IPS-15b (cell line): ENCODE data around the gene IZUMO4.
"Not testable (repeated sequence)": the region's sequence is repeated elsewhere in the genome, so short reads cannot be mapped to it uniquely, and the experiment has no call there.

ENCODE experiments used
- H3K27me3 ChIP-seq: one replicate; pipeline ENCODE4 v1.6.1; 2013; ENCODE audit warnings: low read length; ENCODE audit not compliant: control insufficient read depth, insufficient read depth
- H3K36me3 ChIP-seq: one replicate; pipeline ENCODE4 v1.6.1; 2013; ENCODE audit warnings: low read length; ENCODE audit not compliant: control insufficient read depth, insufficient read depth
- H3K4me1 ChIP-seq: one replicate; pipeline ENCODE4 v1.6.1; 2013; ENCODE audit warnings: mild to moderate bottlenecking, low read length; ENCODE audit not compliant: control insufficient read depth, insufficient read depth
- H3K4me3 ChIP-seq: one replicate; pipeline ENCODE4 v1.5.1; 2013; ENCODE audit warnings: low read depth, low read length
- H3K9ac ChIP-seq: one replicate; pipeline ENCODE4 v1.6.1; 2013; ENCODE audit warnings: low read depth, mild to moderate bottlenecking, low read length
- H3K9me3 ChIP-seq: one replicate; pipeline ENCODE4 v1.6.1; 2013; ENCODE audit warnings: mild to moderate bottlenecking, low read length; ENCODE audit not compliant: control insufficient read depth, insufficient read depth

Gene IZUMO4

GRCh38 chr19:2091926-2092525 is 4.7 kb upstream of the IZUMO4 start:
- not testable (repeated sequence) for H3K9ac ChIP-seq, H3K36me3 ChIP-seq, H3K4me1 ChIP-seq, H3K9me3 ChIP-seq, H3K27me3 ChIP-seq, H3K4me3 ChIP-seq

DNA sequence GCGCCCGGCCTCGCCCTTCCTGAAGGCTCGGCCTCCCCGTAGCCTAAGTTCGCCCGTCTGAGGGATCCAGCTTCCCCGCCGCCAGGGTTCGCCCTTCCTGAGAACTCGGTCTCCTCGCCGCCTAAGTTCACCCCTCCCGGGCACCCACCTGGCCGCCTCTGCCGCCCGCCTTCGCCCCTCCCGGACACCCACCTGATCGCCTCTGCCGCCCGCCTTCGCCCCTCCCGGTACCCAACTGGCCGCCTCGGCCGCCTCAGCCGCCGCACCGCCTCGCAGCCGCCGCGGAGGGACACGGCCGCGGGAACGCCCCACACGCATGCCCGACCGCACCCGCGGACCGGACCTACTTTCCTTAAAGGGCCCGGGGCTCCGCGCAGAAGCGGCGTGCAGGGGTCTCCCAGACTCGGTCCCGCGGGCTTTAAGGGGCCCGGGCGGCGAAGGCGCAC is 658 bp upstream of the IZUMO4 start, which contains the start of gene MOB3A:
MOB3A (minus strand) TSS at position 293 of the 446 bp plus-strand sequence. CDS start 17,766 bp downstream, outside the sequence.
- Histone ChIP-seq H3K27me3 (no peaks in the 10 kb centered on the region), H3K9ac (no peak within 1 kb of the TSS), H3K36me3 (peaks cover 19% of the 10 kb centered on the region), H3K4me1 (no peaks in the 10 kb centered on the region), H3K9me3 (no peaks in the 10 kb centered on the region), H3K4me3 (peak within 1 kb of the TSS; percentile 55)

DNA sequence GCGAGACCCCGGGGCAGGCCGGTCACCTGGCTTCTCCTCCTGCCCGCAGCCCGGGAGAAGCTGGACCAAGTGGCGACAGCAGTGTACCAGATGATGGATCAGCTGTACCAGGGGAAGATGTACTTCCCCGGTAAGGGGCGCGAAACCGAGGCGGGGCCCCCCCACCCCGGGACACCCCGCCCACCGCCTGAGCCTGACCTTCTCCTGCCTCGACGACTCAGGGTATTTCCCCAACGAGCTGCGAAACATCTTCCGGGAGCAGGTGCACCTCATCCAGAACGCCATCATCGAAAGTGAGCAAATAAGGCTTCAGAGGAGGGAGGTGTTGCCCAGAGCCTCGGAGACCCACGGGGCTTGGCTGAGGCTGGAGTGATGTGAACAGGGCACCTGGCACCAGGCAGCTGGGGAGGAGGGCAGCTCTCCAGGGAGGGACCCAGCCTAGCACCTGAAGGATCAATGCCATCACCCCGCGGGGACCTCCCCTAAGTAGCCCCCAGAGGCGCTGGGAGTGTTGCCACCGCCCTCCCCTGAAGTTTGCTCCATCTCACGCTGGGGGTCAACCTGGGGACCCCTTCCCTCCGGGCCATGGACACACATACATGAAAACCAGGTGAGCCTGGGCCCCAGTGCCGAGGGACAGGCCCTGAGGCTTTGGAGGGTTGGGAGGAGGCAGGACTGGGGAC is 629 bp downstream of the IZUMO4 start:
- H3K4me3 ChIP-seq: peak overlapping the region; percentile 55
- H3K27me3 ChIP-seq: no peaks in the 10 kb centered on the region
- H3K9me3 ChIP-seq: no peaks in the 10 kb centered on the region
- no peaks in the 10 kb centered on the region for H3K4me1 ChIP-seq
- H3K9ac ChIP-seq: no peak overlapping the region
- H3K36me3 ChIP-seq: peaks cover 31% of the 10 kb centered on the region

DNA sequence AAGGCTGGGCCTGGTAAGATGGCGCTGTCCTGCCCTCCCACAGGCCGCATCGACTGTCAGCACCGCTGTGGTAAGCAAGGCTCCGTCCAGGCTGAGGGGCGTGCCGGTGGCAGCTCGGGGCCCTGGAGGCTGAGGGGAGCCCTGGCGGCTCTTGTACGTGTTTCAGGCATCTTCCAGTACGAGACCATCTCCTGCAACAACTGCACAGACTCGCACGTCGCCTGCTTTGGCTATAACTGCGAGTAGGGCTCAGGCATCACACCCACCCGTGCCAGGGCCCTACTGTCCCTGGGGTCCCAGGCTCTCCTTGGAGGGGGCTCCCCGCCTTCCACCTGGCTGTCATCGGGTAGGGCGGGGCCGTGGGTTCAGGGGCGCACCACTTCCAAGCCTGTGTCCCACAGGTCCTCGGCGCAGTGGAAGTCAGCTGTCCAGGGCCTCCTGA is 1.2 kb downstream of the IZUMO4 start:
- Histone ChIP-seq H3K36me3 (peaks cover 33% of the 10 kb centered on the region), H3K4me1 (no peaks in the 10 kb centered on the region), H3K9ac (no peak overlapping the region), H3K4me3 (no peak overlapping the region), H3K27me3 (no peaks in the 10 kb centered on the region), H3K9me3 (no peaks in the 10 kb centered on the region)

- H3K9ac ChIP-seq: no peak overlapping the region
- H3K36me3 ChIP-seq: peaks cover 42% of the 10 kb centered on the region
- H3K4me3 ChIP-seq: no peak overlapping the region
Observed at GRCh38 chr19:2099054-2099501, 2.4 kb downstream of the IZUMO4 start.

DNA sequence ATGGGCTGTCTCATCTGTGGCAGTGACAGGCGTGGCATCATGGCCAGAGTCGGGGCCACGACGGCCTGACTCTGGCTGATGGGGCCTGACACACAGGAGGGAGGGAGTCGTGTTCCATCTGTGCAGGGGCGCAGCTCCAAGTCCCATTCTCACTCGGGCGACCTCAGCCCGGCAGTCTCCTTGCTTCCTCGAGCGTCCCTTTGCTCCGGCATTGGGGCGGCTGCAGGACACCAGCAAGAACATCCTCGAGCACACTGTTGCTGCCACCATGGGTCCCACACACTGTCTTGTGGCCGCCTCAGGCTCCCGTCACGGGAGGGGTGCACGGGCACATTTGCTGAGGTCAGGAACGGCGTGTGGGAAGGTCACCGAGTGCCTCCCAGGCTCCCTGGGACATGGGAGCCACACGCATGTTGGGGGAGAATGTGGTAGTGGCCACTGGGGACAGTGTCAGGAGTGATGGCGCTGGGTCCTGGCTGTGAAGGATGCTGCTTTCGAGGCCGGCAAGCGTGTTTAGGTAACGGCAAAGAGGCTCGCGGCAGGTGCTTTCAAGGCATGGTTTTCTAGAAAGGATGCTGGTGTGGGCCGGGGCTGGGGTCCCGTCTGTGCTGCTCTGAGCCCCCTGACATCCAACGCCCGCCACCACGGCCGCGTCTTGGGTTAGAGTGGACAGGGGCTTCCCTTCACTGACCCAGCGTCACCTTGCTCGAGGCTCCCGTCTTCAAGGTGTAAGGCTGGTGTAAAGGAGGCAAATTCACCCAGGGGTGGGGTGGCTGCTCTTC is 3.4 kb downstream of the IZUMO4 start:
- peaks cover 49% of the 10 kb centered on the region for H3K36me3 ChIP-seq
- no peaks in the 10 kb centered on the region for H3K27me3 ChIP-seq
- H3K9ac ChIP-seq: no peak overlapping the region
- no peaks in the 10 kb centered on the region for H3K4me1 ChIP-seq
- no peak overlapping the region for H3K4me3 ChIP-seq
- H3K9me3 ChIP-seq: no peaks in the 10 kb centered on the region

More at GRCh38 chr19:2099054-2099501, 2.4 kb downstream of the IZUMO4 start:
- Histone ChIP-seq H3K27me3 (no peaks in the 10 kb centered on the region), H3K9me3 (no peaks in the 10 kb centered on the region), H3K4me1 (no peaks in the 10 kb centered on the region)

DNA sequence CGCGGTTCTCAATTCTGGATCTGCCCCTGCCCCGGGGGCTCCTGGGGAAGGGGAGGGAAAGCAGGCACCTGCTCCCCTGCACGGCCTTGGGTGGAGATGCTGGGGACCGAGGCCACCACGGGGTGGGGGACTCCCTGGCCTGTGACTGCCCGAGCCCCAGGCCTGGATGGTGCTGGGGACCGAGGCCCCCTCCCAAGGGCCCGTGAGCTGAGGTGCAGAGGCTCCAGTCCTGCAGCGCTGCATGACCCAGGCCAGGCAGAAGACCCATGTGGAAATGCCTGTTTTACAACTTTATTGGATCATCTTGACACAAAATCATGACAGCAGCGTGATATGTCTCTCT is 4.0 kb downstream of the IZUMO4 start:
- H3K27me3 ChIP-seq: no peaks in the 10 kb centered on the region
- peaks cover 52% of the 10 kb centered on the region for H3K36me3 ChIP-seq
- no peak overlapping the region for H3K9ac ChIP-seq
- H3K9me3 ChIP-seq: no peaks in the 10 kb centered on the region
- H3K4me3 ChIP-seq: no peak overlapping the region
- H3K4me1 ChIP-seq: no peaks in the 10 kb centered on the region

- no peaks in the 10 kb centered on the region for H3K27me3 ChIP-seq
- no peak overlapping the region for H3K4me3 ChIP-seq
- no peaks in the 10 kb centered on the region for H3K9me3 ChIP-seq
- H3K36me3 ChIP-seq: peaks cover 62% of the 10 kb centered on the region
- no peaks in the 10 kb centered on the region for H3K4me1 ChIP-seq
- no peak overlapping the region for H3K9ac ChIP-seq
Observed at GRCh38 chr19:2101417-2102335, 5.0 kb downstream of the IZUMO4 start.

GRCh38 chr19:2103045-2103707 is 6.5 kb downstream of the IZUMO4 start:
- no peak overlapping the region for H3K9ac ChIP-seq
- H3K4me3 ChIP-seq: no peak overlapping the region
- H3K27me3 ChIP-seq: no peaks in the 10 kb centered on the region
- H3K9me3 ChIP-seq: no peaks in the 10 kb centered on the region
- H3K36me3 ChIP-seq: peaks cover 71% of the 10 kb centered on the region
- no peaks in the 10 kb centered on the region for H3K4me1 ChIP-seq

DNA sequence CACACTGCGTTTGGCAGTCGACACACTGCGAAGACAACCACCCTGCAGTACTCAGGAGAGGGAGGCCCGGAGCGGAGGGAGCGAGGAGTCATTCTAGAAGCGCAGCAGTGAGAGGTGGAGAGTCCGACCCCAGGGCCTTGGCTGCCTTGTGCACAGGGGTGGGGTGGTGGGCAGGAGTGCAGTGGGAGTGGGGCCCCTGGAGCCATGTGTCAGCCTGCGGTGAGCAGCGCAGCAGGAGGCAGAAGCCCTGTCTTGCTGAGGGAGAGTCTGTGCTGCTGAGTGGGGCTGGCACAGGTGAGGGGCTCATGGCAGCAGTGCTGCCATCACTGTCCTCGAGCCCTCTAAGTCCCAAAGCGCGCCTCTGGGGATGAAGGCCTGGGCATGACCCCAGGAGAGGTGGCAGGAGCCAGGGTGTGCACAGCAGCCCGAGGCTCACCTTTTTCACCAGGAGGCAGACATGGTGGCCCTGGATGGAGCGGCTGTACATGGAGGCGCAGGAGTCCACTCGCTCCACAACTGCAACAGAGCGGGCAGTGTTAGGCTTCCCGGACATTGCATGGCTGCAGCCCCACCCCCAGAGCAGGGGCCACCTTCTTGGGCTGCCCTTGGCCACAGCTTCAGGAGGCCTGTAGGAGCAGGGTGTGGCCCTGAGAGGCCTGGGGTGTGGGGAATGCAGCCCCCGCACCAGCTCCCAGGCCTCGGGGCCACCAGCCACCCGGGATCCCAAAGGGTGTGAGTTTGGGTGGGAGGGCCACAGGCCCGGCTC is 11.7 kb downstream of the IZUMO4 start:
- no peaks in the 10 kb centered on the region for H3K27me3 ChIP-seq
- no peaks in the 10 kb centered on the region for H3K9me3 ChIP-seq
- H3K9ac ChIP-seq: no peak overlapping the region
- peaks cover 86% of the 10 kb centered on the region for H3K36me3 ChIP-seq
- no peaks in the 10 kb centered on the region for H3K4me1 ChIP-seq
- no peak overlapping the region for H3K4me3 ChIP-seq
